HG03097 (cell line): Measurements from ENCODE around the gene TMEM130.

ENCODE experiments used
- ATAC-seq: cut with Tn5 transposase; IDR thresholded peaks from one replicate; pipeline ENCODE4 v1.9.1; 2021; ENCODE audit not compliant: unreplicated experiment, low FRiP score

The TMEM130 gene

DNA sequence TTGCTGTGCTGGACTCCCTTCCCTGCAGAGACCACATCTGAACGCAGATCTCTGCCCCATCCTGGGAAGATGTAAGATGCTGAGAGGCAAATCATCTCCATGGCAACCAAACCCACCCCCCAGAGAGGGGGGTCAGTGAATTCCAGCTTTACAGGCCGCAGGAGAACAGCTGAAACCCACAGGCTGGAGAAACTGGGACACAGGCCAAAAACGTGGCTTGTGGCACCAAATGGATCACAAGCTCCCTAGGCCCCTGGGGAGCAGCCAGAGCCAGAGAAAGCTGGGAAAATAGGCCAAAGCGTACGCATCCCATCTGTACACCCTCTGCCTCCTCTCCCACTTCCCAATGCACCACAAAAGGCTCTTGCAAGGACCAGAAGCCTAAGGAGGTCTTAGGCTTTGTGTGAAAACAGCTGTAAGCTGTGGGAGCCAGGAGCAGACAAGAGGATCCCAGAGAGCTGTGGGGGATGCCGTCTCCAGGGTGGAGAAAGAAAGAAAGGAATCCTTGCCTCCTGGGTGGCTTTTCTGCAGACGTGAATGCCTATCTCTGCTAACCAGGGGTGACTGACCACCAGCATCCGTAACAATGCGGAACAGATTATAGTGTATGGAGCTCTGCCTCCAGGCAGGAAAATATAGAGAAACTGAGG lies 59.5 kb downstream of the TMEM130 start:
- ATAC-seq = no peak

DNA sequence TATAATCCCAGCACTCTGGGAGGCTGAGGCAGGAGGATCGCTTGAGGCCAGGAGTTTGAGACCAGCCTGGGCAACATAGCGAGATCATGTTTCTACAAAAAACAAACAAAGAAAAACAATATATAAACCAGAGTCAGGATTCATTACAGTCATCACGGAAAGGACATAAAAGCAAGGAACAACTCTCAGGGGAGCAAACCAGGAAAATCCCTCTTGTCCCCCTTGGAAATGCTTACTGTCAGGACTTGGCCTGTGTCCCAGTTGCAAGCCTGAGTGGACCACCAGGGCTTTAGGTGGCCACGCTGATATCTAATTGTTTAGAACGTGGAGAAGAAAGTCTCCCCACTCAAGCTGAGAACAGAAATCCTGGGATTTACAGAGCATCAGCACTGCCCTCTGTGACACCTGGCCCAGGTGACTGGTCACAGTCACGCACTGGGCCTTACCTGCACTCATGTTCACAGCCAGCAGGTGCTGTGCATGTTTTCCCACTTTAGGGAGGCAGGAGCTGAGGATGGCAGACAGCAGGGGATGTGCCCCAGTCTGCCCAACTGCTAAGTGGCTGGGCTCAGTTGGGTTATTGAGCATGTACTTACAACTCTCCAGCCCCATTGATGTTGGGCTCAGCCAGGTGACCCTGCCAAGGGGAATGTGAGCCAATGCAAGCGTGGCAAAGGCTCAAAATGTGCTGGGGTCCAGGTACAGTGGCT lies 60.9 kb downstream of the TMEM130 start:
- no peak for ATAC-seq

GRCh38 chr7:98807068-98808048 lies 62.5 kb downstream of the TMEM130 start:
- ATAC-seq = no peak

- ATAC-seq = no peak
Observed at GRCh38 chr7:98805956-98806838, 63.6 kb downstream of the TMEM130 start.

GRCh38 chr7:98802781-98803110 lies 67.1 kb downstream of the TMEM130 start:
- ATAC-seq = peak; percentile 31

DNA sequence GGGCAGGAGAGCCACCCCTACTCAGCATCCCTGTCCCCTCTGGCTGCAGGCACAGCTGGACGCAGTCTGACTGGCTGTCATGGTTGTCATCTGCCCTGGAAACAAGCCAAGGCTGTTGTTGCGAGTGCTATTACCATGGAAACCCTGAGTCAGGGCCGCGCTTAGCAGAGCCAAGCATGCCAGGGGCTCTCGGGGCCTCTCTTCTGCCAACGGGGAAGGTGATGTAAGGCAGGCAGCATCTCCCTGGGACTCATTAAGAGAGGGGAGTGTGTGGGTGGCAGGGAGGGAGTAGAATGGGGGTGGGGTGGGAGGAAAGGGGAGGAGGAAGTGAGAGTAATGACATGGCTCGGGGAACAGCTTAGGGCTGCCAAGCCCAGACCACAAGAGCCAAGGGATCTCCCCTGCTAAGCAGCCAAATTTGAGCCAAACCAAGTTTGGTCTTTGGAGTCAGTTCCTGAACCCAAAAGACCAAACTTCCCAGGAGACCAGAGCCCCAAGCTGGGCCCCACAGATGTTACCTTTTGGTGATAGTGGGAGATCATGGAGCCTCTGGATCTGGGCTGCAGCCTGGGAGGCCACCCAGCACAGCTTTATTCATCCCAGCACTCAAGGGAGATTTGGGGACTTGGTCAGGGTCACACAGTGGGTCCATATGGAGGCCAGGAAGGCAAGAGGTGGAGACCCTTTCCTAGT lies 67.6 kb downstream of the TMEM130 start:
- peak; percentile 91 for ATAC-seq

GRCh38 chr7:98800996-98801395 lies 68.8 kb downstream of the TMEM130 start:
- no peak for ATAC-seq

DNA sequence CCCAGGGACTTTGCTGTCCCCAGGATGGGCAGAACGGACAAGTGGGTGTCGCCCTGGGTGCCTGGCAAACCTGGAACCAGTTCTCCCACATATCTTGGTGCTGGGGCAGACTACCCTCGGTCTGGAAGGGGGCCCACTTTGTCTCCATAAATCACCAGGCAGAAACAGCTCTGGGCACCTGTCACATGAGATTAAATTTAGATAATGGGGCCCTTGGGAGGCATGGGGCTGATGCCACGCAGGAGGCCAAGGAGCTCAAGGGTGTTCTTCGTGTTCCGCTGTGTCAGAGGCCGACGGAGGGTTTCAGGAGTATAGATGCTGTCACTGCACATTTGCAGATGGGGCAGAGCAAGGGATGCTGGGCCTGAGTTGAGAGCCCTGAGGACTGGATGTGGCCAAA lies 72.7 kb downstream of the TMEM130 start:
- ATAC-seq = no peak
